ENCODE data around the gene LRP3.

- TF ChIP-seq CTCF (IDR thresholded peaks at IDR 0.05) = no peak
- no peak for TF ChIP-seq ZFX (IDR thresholded peaks at IDR 0.05; ENCODE audit: borderline replicate concordance)
Measured at GRCh38 chr19:33227870-33228599, 33.9 kb downstream of the LRP3 start.

All from 22Rv1 (cell line).